Psoas muscle (tissue), 8 donors: ENCODE measurements around the gene EHHADH. TPM values are rescaled to one million over a fixed set of nuclear protein-coding genes. Genes with fewer than 3 reads are reported as not detected.

Source experiments
- ATAC-seq, 4 donors: fragments of 200-7000 bp; cut with Tn5 transposase; one replicate each; pipeline ENCODE4 v1.9.1; 2020; ENCODE audit warnings: moderate library complexity in 3 of 4, mild to moderate bottlenecking in 2 of 4
- DNase-seq, 2 donors: peaks; one replicate each; pipeline ENCODE4 v3.0.0-alpha.2; 2020
- H3K27ac ChIP-seq: fragments of 200-600 bp; one replicate; pipeline ENCODE4 v1.8.0; 2022
- H3K27me3 ChIP-seq, 3 donors: fragments of 200-600 bp in 1 of 3; one replicate each; pipeline versions ENCODE4 v1.6.1 to v1.8.0; 2013 to 2022; ENCODE audit warnings: low read length in 2 of 3, mild to moderate bottlenecking in 2 of 3, moderate library complexity in 1 of 3; ENCODE audit not compliant: insufficient read depth in 3 of 3
- H3K36me3 ChIP-seq, 2 donors: fragments of 200-600 bp in 1 of 2; one replicate each; pipeline versions ENCODE4 v1.6.1 to v1.8.0; 2013 to 2022; ENCODE audit warnings: low read depth in 1 of 2, mild to moderate bottlenecking in 1 of 2, moderate library complexity in 1 of 2; ENCODE audit not compliant: insufficient read depth in 1 of 2
- H3K4me1 ChIP-seq: fragments of 200-600 bp; one replicate; pipeline ENCODE4 v1.8.0; 2022
- H3K4me3 ChIP-seq: fragments of 200-600 bp; one replicate; pipeline ENCODE4 v1.8.0; 2022; ENCODE audit warnings: mild to moderate bottlenecking
- H3K9me3 ChIP-seq: fragments of 200-600 bp; one replicate; pipeline ENCODE4 v1.8.0; 2022
- CTCF ChIP-seq: fragments of 200-600 bp; IDR thresholded peaks from one replicate; pipeline ENCODE4 v1.8.0; 2022; ENCODE audit warnings: antibody characterized with exemption
- WGBS, 3 donors: extraction: QIAGEN DNeasy Blood & Tissue Kit; methylation state at CpG; one replicate each; pipeline versions ENCODE4 v1.1.6 to v1.1.7; 2013; 5-methylcytosine and 5-hydroxymethylcytosine counted together
- intact Hi-C, 2 donors: fragments of 100-400 bp; cut with DNase I; formaldehyde crosslinking; loops; one replicate each; pipeline versions ENCODE4 v1.11.0 to v1.14.2; 2022
- polyA plus RNA-seq, 3 donors: library from polyadenylated mRNA; stranded (reverse); fragments of 200-250 nt; gene quantifications; one replicate each; pipeline ENCODE4 v1.2.3, GENCODE V29; 2013
- total RNA-seq, 4 donors: library from RNA; stranded (reverse); fragmentation: NEBNext Ultra II Directional in 2 of 4; extraction: Animal tissue kit (Norgen Biotek cat#: 25700) in 2 of 4; gene quantifications; one replicate each; pipeline versions ENCODE4 v1.2.1 to v1.2.4, GENCODE V29; 2021 to 2023
- donor health status: healthy with polysubstance abuse.
- donor health status: DM: no; HTN: no; CAD: no; lungs with moderate emphysema.
- donor health status: Bipolar disorder and iron deficiency.
- donor health status: healthy.
- donor health status: DM: yes; HTN: yes; CAD: no.
- donor health status: DM: no; HTN: no; CAD: no.
- donor health status: DM: no; HTN: no; CAD: no.
- donor health status: DM: yes; HTN: yes; CAD: no.

The EHHADH gene
- total and polyA plus RNA-seq, 7 donors: 0.65 to 7.2 (median 1.9) TPM

- DNase-seq: no peak
- 94 to 96% (median 94%) methylated on average over 5 of the region's 5 CpGs for WGBS, 3 donors
- H3K27me3 ChIP-seq: no peaks in the 10 kb centered on the region
- intact Hi-C loops: no loop called here
- H3K9me3 ChIP-seq: no peaks in the 10 kb centered on the region
- H3K4me3 ChIP-seq: no peak overlapping the region
- ATAC-seq: no peak
- H3K27ac ChIP-seq: no peak overlapping the region
- no peaks in the 10 kb centered on the region for H3K4me1 ChIP-seq
- TF ChIP-seq CTCF: no peak
- no peaks in the 10 kb centered on the region for H3K36me3 ChIP-seq
Observed at GRCh38 chr3:185212559-185212958, 41.3 kb downstream of the EHHADH start.

DNA sequence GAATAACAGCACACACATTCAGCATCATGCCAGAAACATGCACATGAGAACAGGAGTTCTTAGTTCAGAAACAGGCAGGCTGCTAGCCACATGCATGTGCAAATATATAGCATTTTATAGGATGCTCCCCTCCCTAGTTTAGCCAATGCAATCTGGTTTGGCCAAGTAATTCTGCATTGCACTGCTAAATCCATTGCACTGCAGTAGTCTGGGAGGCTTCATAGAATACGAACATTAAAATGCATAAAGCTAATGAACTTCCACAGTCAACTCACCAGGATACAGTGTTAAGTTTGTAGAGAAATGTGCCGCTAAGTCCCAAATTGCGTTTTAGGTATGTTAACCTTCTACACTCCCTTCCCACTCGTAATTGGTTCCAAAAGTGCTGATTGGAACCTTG is 41.8 kb downstream of the EHHADH start:
- Histone ChIP-seq H3K27ac (no peak overlapping the region), H3K4me1 (no peaks in the 10 kb centered on the region), H3K36me3 (no peaks in the 10 kb centered on the region), H3K4me3 (no peak overlapping the region), H3K27me3 (no peaks in the 10 kb centered on the region), H3K9me3 (no peaks in the 10 kb centered on the region)
- DNase-seq: no peak
- 91 to 96% (median 96%) methylated on average over 4 of the region's 4 CpGs for WGBS, 3 donors
- no peak for TF ChIP-seq CTCF
- ATAC-seq: no peak
- intact Hi-C loops: no loop called here

- Histone ChIP-seq H3K4me1 (no peaks in the 10 kb centered on the region), H3K36me3 (no peaks in the 10 kb centered on the region), H3K27ac (no peak overlapping the region), H3K9me3 (no peaks in the 10 kb centered on the region), H3K27me3 (no peaks in the 10 kb centered on the region), H3K4me3 (no peak overlapping the region)
- intact Hi-C loops: no loop called here
- WGBS, 3 donors: 51 to 67% (median 63%) methylated on average over 4 of the region's 4 CpGs
- no peak for TF ChIP-seq CTCF
- no peak for ATAC-seq
- no peak for DNase-seq
Observed at GRCh38 chr3:185210621-185211142, 43.2 kb downstream of the EHHADH start.

DNA sequence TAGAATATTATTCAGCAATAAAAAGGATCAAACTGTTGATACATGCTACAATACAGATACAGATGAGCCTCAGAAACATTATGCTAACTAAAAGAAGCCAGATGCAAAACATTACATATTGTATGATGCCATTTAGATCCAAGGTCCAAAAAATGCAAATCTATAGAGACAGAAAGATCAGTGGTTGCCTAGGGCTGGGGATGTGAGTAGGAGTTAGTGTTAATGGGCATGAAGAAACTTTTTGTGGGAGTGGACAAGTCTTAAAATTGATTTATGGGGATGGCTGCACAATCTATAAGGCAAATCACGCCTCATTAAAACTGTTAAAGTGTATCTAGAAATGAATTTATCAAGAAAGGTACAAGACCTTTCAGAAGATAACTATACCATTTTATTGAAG is 45.0 kb downstream of the EHHADH start:
- H3K9me3 ChIP-seq: no peaks in the 10 kb centered on the region
- no peak overlapping the region for H3K27ac ChIP-seq
- no peak for ATAC-seq
- 94% methylated on average over 1 of the region's 1 CpG for WGBS, 3 donors
- no peaks in the 10 kb centered on the region for H3K36me3 ChIP-seq
- DNase-seq: no peak
- intact Hi-C loops: no loop called here
- no peak for TF ChIP-seq CTCF
- H3K27me3 ChIP-seq: no peaks in the 10 kb centered on the region
- H3K4me1 ChIP-seq: no peaks in the 10 kb centered on the region
- H3K4me3 ChIP-seq: no peak overlapping the region

DNA sequence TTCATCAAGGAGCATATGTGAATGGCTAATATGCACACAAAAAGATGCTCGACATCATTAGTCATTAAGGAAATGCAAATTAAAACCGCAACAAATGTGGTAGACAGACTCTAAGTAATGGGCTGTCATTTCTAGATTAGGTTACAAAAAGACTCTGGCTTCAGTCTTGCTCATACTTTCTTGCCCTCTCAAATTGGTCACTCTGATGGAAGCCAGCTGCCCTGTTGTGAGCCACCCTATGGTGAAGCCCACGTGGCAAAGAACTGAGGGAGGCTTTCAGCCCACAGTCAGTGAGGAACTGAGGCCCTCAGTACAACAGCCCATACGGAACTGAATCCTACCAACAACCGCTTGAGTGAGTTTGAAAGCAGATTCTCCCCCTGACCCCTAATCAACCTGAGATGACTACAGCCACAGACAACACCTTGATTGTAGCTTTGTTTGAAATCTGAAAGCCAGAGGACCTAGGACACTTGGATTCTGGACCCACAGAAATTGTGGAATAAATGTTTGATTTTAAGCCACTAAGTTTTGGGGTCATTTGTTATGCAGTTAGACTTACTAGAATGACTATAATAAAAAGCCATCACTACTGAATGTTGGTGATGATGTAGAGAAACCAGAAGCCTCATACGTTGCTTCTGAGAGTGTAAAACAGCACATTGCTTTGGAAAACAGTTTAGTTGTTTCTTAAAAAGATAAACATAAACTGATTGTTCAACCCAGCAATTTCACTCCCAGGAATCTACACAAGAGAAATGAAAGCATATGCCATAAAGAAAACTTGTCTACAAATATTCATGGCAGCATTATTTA is 45.7 kb downstream of the EHHADH start:
- ATAC-seq (no peak), DNase-seq (no peak)
- H3K4me3 ChIP-seq: no peak overlapping the region
- no peaks in the 10 kb centered on the region for H3K4me1 ChIP-seq
- intact Hi-C loops: no loop called here
- H3K9me3 ChIP-seq: no peaks in the 10 kb centered on the region
- H3K27ac ChIP-seq: no peak overlapping the region
- WGBS, 3 donors: 65 to 79% (median 71%) methylated on average over 6 of the region's 6 CpGs
- TF ChIP-seq CTCF: no peak
- H3K27me3 ChIP-seq: no peaks in the 10 kb centered on the region
- H3K36me3 ChIP-seq: no peaks in the 10 kb centered on the region
